ENCODE data around the gene ZNF892. TPM values are rescaled to one million over a fixed set of nuclear protein-coding genes. Genes with fewer than 3 reads are reported as not detected.
"Not testable (repeated sequence)": the region's sequence is repeated elsewhere in the genome, so short reads cannot be mapped to it uniquely, and the experiment has no call there.

Gene ZNF892
- total RNA-seq, 1 donor from 2014 or later: 1.4 TPM

GRCh38 chr2:95240556-95240955 is 33.2 kb downstream of the ZNF892 start:
- Histone ChIP-seq H3K36me3 (no peaks in the 10 kb centered on the region), H3K9me3 (peaks cover 60 to 86% of the 10 kb centered on the region in 2 donors), H3K27me3 (no peaks in the 10 kb centered on the region), H3K4me1 (no peaks in the 10 kb centered on the region), H3K4me3 (no peak overlapping the region), H3K27ac (no peak overlapping the region)
- no peak for DNase-seq (ENCODE audit: low spot score in 2 of 2)
- intact Hi-C loops (cut with DNase I): no loop called here
- no peak for TF ChIP-seq CTCF (IDR thresholded peaks at IDR 0.05)

- DNase-seq (ENCODE audit: low spot score in 2 of 2); intact Hi-C loops (cut with DNase I); H3K36me3 ChIP-seq; H3K27ac ChIP-seq; H3K27me3 ChIP-seq; H3K4me3 ChIP-seq; H3K4me1 ChIP-seq: not testable (repeated sequence)
- peaks cover 59 to 79% of the 10 kb centered on the region in 2 donors for H3K9me3 ChIP-seq
These were observed 34.8 kb downstream of the ZNF892 start for GRCh38 chr2:95242084-95242483.

Other genes starting within 250 kb of the ZNF892 start
- not detected for gene MAL, start 181.8 kb upstream of the ZNF892 start, total RNA-seq
- gene MRPS5, start 85.7 kb upstream of the ZNF892 start, total RNA-seq: 30.1 TPM
- gene ZNF514, start 47.7 kb upstream of the ZNF892 start, total RNA-seq: 10.7 TPM
- gene ZNF2, start 41.7 kb upstream of the ZNF892 start, total RNA-seq: 0.75 TPM
- not detected for gene PROM2, start 66.9 kb downstream of the ZNF892 start, total RNA-seq
- 5.2 TPM for gene KCNIP3, start 89.8 kb downstream of the ZNF892 start, total RNA-seq
- 54.0 TPM for gene FAHD2A, start 195.2 kb downstream of the ZNF892 start, total RNA-seq

Data from ascending aorta (tissue), 2 donors.